ENCODE results near the gene GBF1. TPM values are rescaled to one million over a fixed set of nuclear protein-coding genes. Genes with fewer than 3 reads are reported as not detected.

The GBF1 gene
- total and polyA plus RNA-seq, 8 donors = 44.7 to 57.2 (median 46.6) TPM

- Histone ChIP-seq H3K4me3 (no peak overlapping the region), H3K9me3 (no peaks in the 10 kb centered on the region), H3K27me3 (no peaks in the 10 kb centered on the region), H3K4me1 (peaks cover 11 to 15% of the 10 kb centered on the region in 2 donors), H3K27ac (peak overlapping the region in 1 of 2 donors; percentile 11), H3K36me3 (peaks cover 0 to 11% of the 10 kb centered on the region in 2 donors)
- ATAC-seq (peak; percentile 66), DNase-seq (no peak)
- intact Hi-C loops (cut with DNase I) = no loop called here
- TF ChIP-seq CTCF (IDR thresholded peaks at IDR 0.05) = no peak
Measured at GRCh38 chr10:102311025-102311420, 65.7 kb downstream of the GBF1 start.

GRCh38 chr10:102312683-102313082 is 67.4 kb downstream of the GBF1 start:
- no peak for TF ChIP-seq CTCF (IDR thresholded peaks at IDR 0.05)
- Histone ChIP-seq H3K36me3 (peaks cover 0 to 11% of the 10 kb centered on the region in 2 donors), H3K4me3 (no peak overlapping the region), H3K4me1 (peaks cover 11 to 15% of the 10 kb centered on the region in 2 donors), H3K27me3 (no peaks in the 10 kb centered on the region), H3K27ac (no peak overlapping the region), H3K9me3 (no peaks in the 10 kb centered on the region)
- no peak for ATAC-seq
- intact Hi-C loops (cut with DNase I) = no loop called here
- no peak for DNase-seq

- H3K4me3 ChIP-seq = no peak overlapping the region
- H3K36me3 ChIP-seq = peaks cover 0 to 11% of the 10 kb centered on the region in 2 donors
- peaks cover 11 to 15% of the 10 kb centered on the region in 2 donors for H3K4me1 ChIP-seq
- intact Hi-C loops (cut with DNase I) = no loop called here
- H3K27ac ChIP-seq = no peak overlapping the region
- no peak for ATAC-seq
- no peaks in the 10 kb centered on the region for H3K27me3 ChIP-seq
- no peak for TF ChIP-seq CTCF (IDR thresholded peaks at IDR 0.05)
- DNase-seq = no peak
- H3K9me3 ChIP-seq = no peaks in the 10 kb centered on the region
Measured at GRCh38 chr10:102313221-102313896, 68.0 kb downstream of the GBF1 start.

DNA sequence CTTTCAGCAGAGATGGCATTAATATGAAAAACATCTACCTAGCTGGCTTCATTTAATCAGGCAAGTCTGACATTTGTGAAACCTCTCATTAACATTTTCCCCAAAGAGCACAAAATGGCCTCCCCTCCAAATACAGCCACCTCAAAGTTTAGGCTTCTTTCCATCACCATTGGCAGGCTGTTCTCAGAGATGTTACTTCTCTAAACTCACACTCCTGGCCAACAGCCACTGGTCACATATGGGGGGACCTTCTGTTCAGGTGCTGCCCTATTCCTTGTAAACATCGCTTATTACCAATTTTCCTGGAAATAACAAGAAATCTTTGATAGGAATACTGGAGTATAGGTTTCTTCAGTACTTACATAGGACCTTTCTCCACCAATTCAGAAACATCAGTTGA is 69.5 kb downstream of the GBF1 start:
- ATAC-seq (no peak), DNase-seq (no peak)
- no peaks in the 10 kb centered on the region for H3K9me3 ChIP-seq
- intact Hi-C loops (cut with DNase I) = no loop called here
- peaks cover 11 to 15% of the 10 kb centered on the region in 2 donors for H3K4me1 ChIP-seq
- no peak for TF ChIP-seq CTCF (IDR thresholded peaks at IDR 0.05)
- no peak overlapping the region for H3K4me3 ChIP-seq
- no peaks in the 10 kb centered on the region for H3K27me3 ChIP-seq
- peaks cover 0 to 11% of the 10 kb centered on the region in 2 donors for H3K36me3 ChIP-seq
- H3K27ac ChIP-seq = no peak overlapping the region

DNA sequence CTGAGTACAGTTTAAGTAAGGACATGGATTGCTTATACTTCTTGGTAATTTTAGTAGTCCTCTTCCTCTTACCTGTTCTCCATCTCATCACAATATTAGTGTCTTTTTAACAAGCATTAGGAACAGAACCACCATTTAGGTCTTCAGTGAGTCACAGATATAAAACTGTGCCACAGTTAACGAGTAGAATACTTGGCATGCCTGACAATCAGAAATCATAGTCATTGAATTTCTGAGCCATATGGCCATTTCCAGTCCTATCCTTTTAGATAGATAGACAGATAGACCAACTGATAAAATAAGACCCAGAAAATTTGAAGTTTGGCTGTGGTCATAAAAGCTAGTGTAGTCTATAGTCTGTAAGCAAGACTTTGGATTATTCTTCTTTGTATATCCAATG is 71.1 kb downstream of the GBF1 start:
- peaks cover 0 to 11% of the 10 kb centered on the region in 2 donors for H3K36me3 ChIP-seq
- H3K4me1 ChIP-seq = peaks cover under 1 to 1% of the 10 kb centered on the region in 2 donors
- no peaks in the 10 kb centered on the region for H3K9me3 ChIP-seq
- no peak overlapping the region for H3K27ac ChIP-seq
- ATAC-seq (no peak), DNase-seq (no peak)
- no peak overlapping the region for H3K4me3 ChIP-seq
- intact Hi-C loops (cut with DNase I) = no loop called here
- no peaks in the 10 kb centered on the region for H3K27me3 ChIP-seq
- TF ChIP-seq CTCF (IDR thresholded peaks at IDR 0.05) = no peak

All from left lung (tissue), 10 donors.